Measurements from ENCODE around the gene OR4F6. TPM values are rescaled to one million over a fixed set of nuclear protein-coding genes. Genes with fewer than 3 reads are reported as not detected.

The OR4F6 gene
- total RNA-seq, 2 donors from 2014 or later = not detected

GRCh38 chr15:101813803-101814534 lies 10.7 kb downstream of the OR4F6 start:
- Mint-ChIP-seq H3K27ac (no peak overlapping the region), H3K36me3 (ENCODE audit: low read depth) (no peaks in the 10 kb centered on the region), H3K4me3 (no peak overlapping the region), H3K27me3 (peaks cover 45% of the 10 kb centered on the region), H3K9me3 (no peaks in the 10 kb centered on the region), H3K4me1 (no peaks in the 10 kb centered on the region)
- ATAC-seq (replicated peaks) = no peak

DNA sequence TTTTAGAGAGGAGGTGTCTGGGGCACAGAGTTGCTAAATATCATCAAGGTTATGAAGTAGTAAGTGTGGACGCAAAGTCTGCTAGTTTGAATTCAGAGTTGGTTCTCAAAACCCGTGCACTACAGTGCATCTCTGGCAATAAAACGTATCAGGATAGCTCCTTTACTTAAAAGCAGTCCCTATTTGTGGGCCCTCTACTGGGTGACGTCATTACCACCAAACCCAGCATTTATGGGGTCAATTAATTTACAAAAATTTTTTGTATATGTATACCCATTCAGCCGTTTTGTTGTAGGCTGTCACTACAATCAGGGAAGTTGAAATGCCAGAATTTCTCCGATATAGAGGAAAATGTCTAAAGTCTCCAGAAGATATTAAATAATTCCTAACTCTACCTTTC lies 17.5 kb downstream of the OR4F6 start:
- no peak for ATAC-seq (replicated peaks)
- H3K4me3 Mint-ChIP-seq = no peak overlapping the region
- no peaks in the 10 kb centered on the region for H3K4me1 Mint-ChIP-seq
- H3K27ac Mint-ChIP-seq = no peak overlapping the region
- H3K36me3 Mint-ChIP-seq (ENCODE audit: low read depth) = no peaks in the 10 kb centered on the region
- peaks cover 42% of the 10 kb centered on the region for H3K27me3 Mint-ChIP-seq
- no peaks in the 10 kb centered on the region for H3K9me3 Mint-ChIP-seq

DNA sequence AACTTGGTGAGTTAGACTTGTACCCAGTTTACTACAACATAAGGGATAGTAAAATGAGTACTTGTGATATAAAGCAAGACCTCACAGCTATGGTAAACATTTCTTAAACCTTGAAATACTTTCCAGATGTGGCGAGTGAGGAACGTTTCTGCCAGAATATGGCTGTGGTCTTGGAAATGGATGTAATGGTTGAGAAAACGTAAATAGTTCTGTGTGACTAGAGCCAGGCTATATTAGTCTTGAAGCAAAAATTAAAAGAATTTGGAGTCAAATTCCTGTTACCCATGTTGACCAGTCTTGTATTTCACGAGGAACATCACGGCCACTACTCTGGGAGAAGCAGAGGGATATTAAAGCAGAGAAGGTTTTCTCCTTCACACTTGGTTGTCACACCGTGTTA lies 23.9 kb downstream of the OR4F6 start:
- Mint-ChIP-seq H3K27me3 (peaks cover 43% of the 10 kb centered on the region), H3K27ac (no peak overlapping the region), H3K9me3 (peaks cover 4% of the 10 kb centered on the region), H3K4me3 (no peak overlapping the region), H3K4me1 (no peaks in the 10 kb centered on the region), H3K36me3 (ENCODE audit: low read depth) (no peaks in the 10 kb centered on the region)
- no peak for ATAC-seq (replicated peaks)

- H3K36me3 Mint-ChIP-seq (ENCODE audit: low read depth) = no peaks in the 10 kb centered on the region
- ATAC-seq (replicated peaks) = no peak
- no peak overlapping the region for H3K4me3 Mint-ChIP-seq
- H3K4me1 Mint-ChIP-seq = no peaks in the 10 kb centered on the region
- H3K9me3 Mint-ChIP-seq = peaks cover 4% of the 10 kb centered on the region
- peaks cover 36% of the 10 kb centered on the region for H3K27me3 Mint-ChIP-seq
- H3K27ac Mint-ChIP-seq = no peak overlapping the region
These were observed 25.5 kb downstream of the OR4F6 start for GRCh38 chr15:101828774-101829173.

DNA sequence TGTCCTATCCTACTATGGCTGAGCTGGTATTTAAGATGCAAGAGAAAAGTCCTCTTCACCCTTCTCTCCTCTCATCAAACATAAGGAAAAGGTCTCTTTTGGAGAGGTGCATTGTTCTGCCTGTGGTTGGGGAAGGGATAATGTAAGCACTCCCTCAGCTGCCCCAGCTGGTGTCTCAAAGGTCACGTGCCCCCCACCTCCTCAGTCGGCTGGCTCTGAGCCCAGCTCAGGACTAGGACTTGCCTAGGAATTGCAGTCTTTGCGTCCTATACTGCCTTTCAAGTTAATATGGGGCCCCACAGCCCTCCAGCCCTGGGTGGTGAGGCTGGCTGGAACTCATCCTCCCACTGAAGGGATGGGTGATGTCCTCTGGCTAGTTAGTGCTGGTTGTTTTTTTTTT lies 38.3 kb downstream of the OR4F6 start:
- H3K4me3 Mint-ChIP-seq = no peak overlapping the region
- H3K27me3 Mint-ChIP-seq = peaks cover 28% of the 10 kb centered on the region
- H3K27ac Mint-ChIP-seq = no peak overlapping the region
- no peaks in the 10 kb centered on the region for H3K4me1 Mint-ChIP-seq
- ATAC-seq (replicated peaks) = no peak
- no peaks in the 10 kb centered on the region for H3K9me3 Mint-ChIP-seq
- no peaks in the 10 kb centered on the region for H3K36me3 Mint-ChIP-seq (ENCODE audit: low read depth)

DNA sequence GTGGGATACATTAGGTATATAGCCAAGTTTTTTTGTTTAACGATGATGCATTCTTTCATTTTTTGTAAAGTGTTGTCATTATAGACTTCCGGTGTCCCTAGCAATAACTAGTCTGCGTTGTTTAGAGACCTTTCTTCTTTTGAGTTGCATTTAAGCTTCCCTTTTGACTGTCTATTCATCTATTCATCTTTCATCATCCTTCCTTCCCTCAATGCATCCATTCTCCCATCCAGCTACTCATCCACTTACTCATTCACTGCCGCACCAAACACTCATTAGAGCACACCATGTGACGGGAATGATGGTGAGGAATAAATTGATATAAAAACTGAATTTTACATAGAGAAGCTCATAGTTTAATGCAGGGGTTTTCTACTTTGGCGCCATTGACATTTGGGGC lies 41.6 kb downstream of the OR4F6 start:
- Mint-ChIP-seq H3K27ac (no peak overlapping the region), H3K4me3 (no peak overlapping the region), H3K9me3 (no peaks in the 10 kb centered on the region), H3K36me3 (ENCODE audit: low read depth) (no peaks in the 10 kb centered on the region), H3K4me1 (no peaks in the 10 kb centered on the region), H3K27me3 (peaks cover 38% of the 10 kb centered on the region)
- ATAC-seq (replicated peaks) = no peak

- no peak overlapping the region for H3K4me3 Mint-ChIP-seq
- H3K9me3 Mint-ChIP-seq = no peaks in the 10 kb centered on the region
- no peak for ATAC-seq (replicated peaks)
- no peaks in the 10 kb centered on the region for H3K4me1 Mint-ChIP-seq
- peaks cover 35% of the 10 kb centered on the region for H3K27me3 Mint-ChIP-seq
- H3K27ac Mint-ChIP-seq = no peak overlapping the region
- H3K36me3 Mint-ChIP-seq (ENCODE audit: low read depth) = no peaks in the 10 kb centered on the region
These were observed 49.0 kb downstream of the OR4F6 start for GRCh38 chr15:101852356-101852755.

Other genes starting within 250 kb of the OR4F6 start
- gene TM2D3, start 151.1 kb upstream of the OR4F6 start, total RNA-seq = 10 to 100 TPM; 42.6 to 45.6 TPM
- gene TARS3, start 79.0 kb upstream of the OR4F6 start, total RNA-seq = 10 to 100 TPM; 20.6 to 33.0 TPM
- not detected for gene OR4F15, start 8.7 kb downstream of the OR4F6 start, total RNA-seq

All from activated T-helper 17 cell treated with anti-CD3 and anti-CD28 coated beads, Interleukin-2, amount 50 U/mL, for 72 hours (primary cell).